GM13977 (cell line): ENCODE results near the gene RALA.
"Not testable (repeated sequence)": the region's sequence is repeated elsewhere in the genome, so short reads cannot be mapped to it uniquely, and the experiment has no call there.

ENCODE experiments used
- DNase-seq: peaks from one replicate; pipeline ENCODE4 v3.0.0; 2012; ENCODE audit warnings: low spot score
- in situ Hi-C: fragments of 300-500 bp; cut with MboI; formaldehyde crosslinking; loops from one replicate; pipeline ENCODE4 v1.12.0; 2022; ENCODE audit warnings: low sequenced_read_pairs, low pct_unique_long_range_greater_than_20kb, mixed read lengths, inconsistent platforms; ENCODE audit not compliant: unreplicated experiment
- TF ChIP-seq, protein P1 (sequence below): IDR thresholded peaks from 2 replicates; pipeline ENCODE4 v1.5.1; 2012; ENCODE audit warnings: mild to moderate bottlenecking, control low read depth; ENCODE audit not compliant: insufficient read depth; ENCODE audit errors: extremely low read depth, missing control alignments

Gene RALA

DNA sequence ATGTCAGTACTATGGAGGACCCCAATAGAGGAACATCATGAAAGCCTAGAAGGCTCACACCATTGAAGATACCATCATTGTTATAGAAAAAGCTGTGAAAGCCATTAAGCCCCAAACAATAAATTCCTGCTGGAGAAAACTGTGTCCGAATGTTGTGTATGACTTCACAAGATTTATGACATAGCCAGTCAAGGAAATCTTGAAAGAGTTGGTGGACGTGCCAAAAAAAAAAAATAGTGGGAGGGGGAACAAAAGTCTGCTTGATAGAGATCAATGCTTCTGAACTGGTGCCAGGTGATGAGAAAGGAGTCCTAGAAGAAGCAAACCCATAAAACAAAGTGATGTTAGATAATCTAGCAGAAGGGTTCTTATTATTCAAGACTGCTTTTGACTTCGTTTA lies 41.2 kb downstream of the RALA start:
- TF ChIP-seq, protein P1, sequence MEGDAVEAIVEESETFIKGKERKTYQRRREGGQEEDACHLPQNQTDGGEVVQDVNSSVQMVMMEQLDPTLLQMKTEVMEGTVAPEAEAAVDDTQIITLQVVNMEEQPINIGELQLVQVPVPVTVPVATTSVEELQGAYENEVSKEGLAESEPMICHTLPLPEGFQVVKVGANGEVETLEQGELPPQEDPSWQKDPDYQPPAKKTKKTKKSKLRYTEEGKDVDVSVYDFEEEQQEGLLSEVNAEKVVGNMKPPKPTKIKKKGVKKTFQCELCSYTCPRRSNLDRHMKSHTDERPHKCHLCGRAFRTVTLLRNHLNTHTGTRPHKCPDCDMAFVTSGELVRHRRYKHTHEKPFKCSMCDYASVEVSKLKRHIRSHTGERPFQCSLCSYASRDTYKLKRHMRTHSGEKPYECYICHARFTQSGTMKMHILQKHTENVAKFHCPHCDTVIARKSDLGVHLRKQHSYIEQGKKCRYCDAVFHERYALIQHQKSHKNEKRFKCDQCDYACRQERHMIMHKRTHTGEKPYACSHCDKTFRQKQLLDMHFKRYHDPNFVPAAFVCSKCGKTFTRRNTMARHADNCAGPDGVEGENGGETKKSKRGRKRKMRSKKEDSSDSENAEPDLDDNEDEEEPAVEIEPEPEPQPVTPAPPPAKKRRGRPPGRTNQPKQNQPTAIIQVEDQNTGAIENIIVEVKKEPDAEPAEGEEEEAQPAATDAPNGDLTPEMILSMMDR, result no peak
- DNase-seq, result no peak
- in situ Hi-C loops, result no loop called here

DNA sequence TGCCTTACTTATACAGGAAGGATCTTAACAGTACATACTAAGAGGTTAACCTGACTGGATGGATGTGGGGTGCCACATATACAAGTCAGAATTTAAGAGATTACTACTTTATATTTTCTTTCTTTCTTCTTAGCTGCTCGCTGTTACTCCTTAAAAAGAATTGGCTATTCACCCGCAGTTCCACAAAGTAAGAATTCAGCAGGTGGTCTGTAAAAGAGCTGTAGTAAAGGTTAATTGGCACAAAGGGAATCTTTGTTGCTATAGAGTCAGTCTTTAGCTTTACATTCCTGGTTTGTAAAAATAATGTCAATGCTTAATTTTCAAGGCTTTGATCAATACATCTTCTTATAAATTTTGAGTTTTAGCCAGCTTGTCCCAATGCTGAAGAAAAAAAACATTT lies 43.2 kb downstream of the RALA start:
- no peak for DNase-seq
- in situ Hi-C loops, result no loop called here
- TF ChIP-seq, protein P1, result no peak

DNA sequence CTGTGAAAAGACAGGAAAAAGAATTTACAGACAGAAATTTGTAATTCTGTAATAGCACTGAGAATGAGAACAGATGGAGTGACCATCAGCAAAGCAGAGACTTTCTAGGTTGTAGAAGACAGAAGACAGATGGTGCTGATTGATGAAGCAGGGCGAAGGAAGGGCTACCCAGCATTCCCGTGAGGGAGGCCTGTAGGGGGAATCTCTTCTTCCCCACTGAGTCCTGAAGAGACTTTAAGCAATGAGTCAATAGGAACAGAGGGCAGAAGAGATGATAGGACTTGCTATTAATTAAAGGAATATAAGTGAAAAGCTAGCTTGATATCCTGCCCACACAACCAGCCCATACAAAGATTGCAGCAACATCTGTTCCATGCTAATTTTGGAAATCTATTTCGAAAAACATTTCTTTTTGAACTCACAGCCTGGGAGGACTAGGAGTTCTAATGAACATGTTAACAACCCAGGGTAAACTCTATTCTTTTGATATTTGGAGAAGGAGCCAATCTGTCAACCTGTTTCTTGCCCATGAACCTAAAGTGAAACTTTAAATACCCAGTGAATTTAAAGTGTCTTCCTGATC lies 44.1 kb downstream of the RALA start:
- TF ChIP-seq, protein P1, result no peak
- in situ Hi-C loops, result no loop called here
- no peak for DNase-seq

DNA sequence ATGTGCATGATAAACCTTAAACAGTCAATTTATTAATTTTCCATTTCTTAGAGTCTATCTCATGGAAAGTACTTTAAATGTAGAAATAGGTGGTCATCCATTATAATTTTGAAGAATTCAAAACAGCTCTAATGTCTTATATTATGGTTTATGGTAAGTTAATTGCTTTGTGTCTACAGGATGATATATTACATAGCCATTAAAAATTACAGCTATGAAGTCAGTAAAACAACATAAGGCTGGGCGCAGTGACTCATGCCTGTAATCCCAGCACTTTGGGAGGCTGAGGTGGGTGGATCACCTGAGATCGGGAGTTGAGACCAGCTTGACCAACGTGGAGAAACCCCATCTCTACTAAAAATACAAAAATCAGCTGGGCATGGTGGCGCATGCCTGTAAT lies 44.9 kb downstream of the RALA start:
- DNase-seq, in situ Hi-C loops: not testable (repeated sequence)

DNA sequence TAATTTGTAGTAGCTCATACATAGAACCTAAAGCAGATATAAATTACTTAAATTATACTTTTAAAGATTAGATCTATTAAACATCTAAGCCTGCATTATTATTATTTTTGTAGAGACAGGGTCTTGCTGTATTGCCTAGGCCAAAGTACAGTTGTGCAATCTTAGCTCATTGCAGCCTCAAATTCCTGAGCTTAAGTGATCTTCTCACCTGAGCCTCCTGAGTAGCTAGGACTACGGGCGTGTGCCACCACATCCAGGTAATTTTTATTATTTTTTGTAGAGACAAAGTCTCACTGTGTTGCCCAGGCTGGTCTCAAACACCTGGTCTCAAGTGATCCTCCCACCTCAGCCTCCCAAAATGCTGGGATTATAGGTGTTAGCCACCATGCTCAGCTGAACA lies 46.7 kb downstream of the RALA start:
- no peak for DNase-seq
- TF ChIP-seq, protein P1, result no peak
- in situ Hi-C loops, result no loop called here

DNA sequence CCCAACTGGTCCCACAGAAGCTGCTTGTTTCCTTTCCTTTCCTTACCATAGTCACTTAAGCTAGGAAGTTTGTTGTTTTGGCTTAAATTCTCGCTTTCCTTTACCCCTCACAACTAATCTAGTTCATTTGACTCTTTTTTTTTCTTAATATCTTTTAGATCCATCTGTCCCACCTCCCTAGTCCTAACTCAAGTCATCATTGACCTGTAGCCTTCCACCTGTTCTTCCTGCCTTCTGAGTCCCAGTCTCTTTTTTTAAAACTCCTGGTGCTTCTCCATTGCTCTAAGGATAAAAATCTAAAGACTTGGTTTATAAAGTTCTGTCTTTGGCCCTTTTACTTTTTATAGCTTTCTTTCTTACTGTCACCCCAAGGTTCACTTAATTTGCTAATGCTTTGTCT lies 47.6 kb downstream of the RALA start:
- in situ Hi-C loops, result no loop called here
- TF ChIP-seq, protein P1, result no peak
- DNase-seq, result no peak

DNA sequence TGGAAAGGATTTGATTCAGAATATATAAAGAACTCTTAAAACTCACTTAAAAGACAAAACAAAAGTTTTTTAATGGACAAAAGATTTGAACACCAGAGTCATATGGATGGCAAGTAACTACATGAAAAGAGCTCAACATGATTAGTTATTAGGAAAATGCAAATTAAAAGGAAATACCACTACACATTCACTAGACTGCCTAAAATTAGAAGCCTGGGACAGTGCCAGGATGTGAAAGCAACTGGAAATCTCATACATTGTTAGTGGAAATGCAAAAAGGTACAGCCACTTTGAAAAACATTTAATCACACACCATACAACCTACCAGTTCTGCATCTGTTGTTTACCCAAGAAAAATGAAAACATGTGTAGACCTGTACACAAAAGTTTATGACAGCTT lies 48.8 kb downstream of the RALA start:
- DNase-seq, result no peak
- TF ChIP-seq, protein P1, result no peak
- in situ Hi-C loops, result no loop called here
